PC-9 (cell line): ENCODE data around the gene ABHD4. TPM values are rescaled to one million over a fixed set of nuclear protein-coding genes. Genes with fewer than 3 reads are reported as not detected.

Source experiments
- BruUV-seq: library from RNA; stranded (reverse); fragments of 400-500 nt; replicated peaks from 2 replicates; lab custom pipeline; 2021; lab: Mats Ljungman, UMichigan
- CTCF ChIA-PET: fragments of 300-600 bp; sonication (Branson Sonifier 250); formaldehyde crosslinking; loops from one replicate; lab custom pipeline; 2022; ENCODE audit warnings: antibody characterized with exemption; lab: Charles Lee
- POLR2A ChIA-PET: fragments of 300-600 bp; sonication (Branson Sonifier 250); formaldehyde crosslinking; loops from one replicate; lab custom pipeline; 2022; ENCODE audit warnings: antibody characterized with exemption; ENCODE audit not compliant: unreplicated experiment; lab: Charles Lee
- DNase-seq, 2 experiments: peaks; one replicate each; pipeline versions ENCODE4 v3.0.0 to v3.0.0-alpha.2; 2015 to 2022; ENCODE audit warnings: mixed read lengths in 1 of 2
- H2AFZ ChIP-seq: fragments of 200-600 bp; sonication (generic); 2 replicates; pipeline ENCODE4 v1.8.1; 2017; ENCODE audit warnings: antibody characterized with exemption
- H3F3A ChIP-seq: fragments of 200-600 bp; sonication (generic); 2 replicates; pipeline ENCODE4 v1.8.1; 2017; ENCODE audit warnings: antibody characterized with exemption, mild to moderate bottlenecking, low read depth; ENCODE audit not compliant: insufficient read depth
- H3K27ac ChIP-seq: fragments of 200-600 bp; sonication (generic); 2 replicates; pipeline ENCODE4 v1.6.1; 2016; ENCODE audit warnings: mixed run types
- H3K27me3 ChIP-seq: fragments of 200-600 bp; sonication (generic); 2 replicates; pipeline ENCODE4 v1.6.1; 2016; ENCODE audit warnings: low read depth, mixed run types; ENCODE audit not compliant: insufficient read depth
- H3K36me3 ChIP-seq: fragments of 200-600 bp; sonication (generic); 2 replicates; pipeline ENCODE4 v1.6.1; 2016; ENCODE audit warnings: low read depth, mixed run types
- H3K4me1 ChIP-seq: fragments of 200-600 bp; sonication (generic); replicated peaks from 2 replicates; pipeline ENCODE4 v1.6.1; 2016; ENCODE audit warnings: mixed run types; ENCODE audit not compliant: insufficient read depth
- H3K4me2 ChIP-seq: fragments of 200-600 bp; sonication (generic); 2 replicates; pipeline ENCODE4 v1.6.1; 2017; ENCODE audit warnings: mixed run types
- H3K4me3 ChIP-seq: fragments of 200-600 bp; sonication (generic); 2 replicates; pipeline ENCODE4 v1.6.1; 2016; ENCODE audit warnings: mixed run types
- H3K79me2 ChIP-seq: fragments of 200-600 bp; sonication (generic); 2 replicates; pipeline ENCODE4 v1.6.1; 2017; ENCODE audit warnings: low read depth, mixed run types
- H3K9me2 ChIP-seq: fragments of 200-600 bp; sonication (generic); 2 replicates; pipeline ENCODE4 v1.8.1; 2017; ENCODE audit warnings: mild to moderate bottlenecking; ENCODE audit not compliant: insufficient read depth
- H3K9me3 ChIP-seq: fragments of 200-600 bp; sonication (generic); 2 replicates; pipeline ENCODE4 v1.8.1; 2016; ENCODE audit warnings: low read depth; ENCODE audit not compliant: insufficient read depth
- H4K20me1 ChIP-seq: fragments of 200-600 bp; sonication (generic); 2 replicates; pipeline ENCODE4 v1.8.1; 2017; ENCODE audit not compliant: insufficient read depth
- CTCF ChIP-seq: fragments of 200-600 bp; sonication (generic); conservative IDR thresholded peaks from 2 replicates; pipeline ENCODE4 v1.6.1; 2017; ENCODE audit warnings: mixed run types, antibody characterized with exemption, mild to moderate bottlenecking, moderate library complexity
- EZH2 ChIP-seq: fragments of 200-600 bp; sonication (generic); IDR thresholded peaks from 2 replicates; pipeline ENCODE4 v1.8.0; 2017; ENCODE audit warnings: antibody characterized with exemption, low read depth
- intact Hi-C: fragments of 100-400 bp; cut with micrococcal nuclease; formaldehyde crosslinking; loops from one replicate; pipeline ENCODE4 v1.10.0; 2022; ENCODE audit not compliant: unreplicated experiment
- total RNA-seq: library from RNA; stranded (reverse); gene quantifications from 2 replicates; pipeline ENCODE4 v1.2.3, GENCODE V29; 2021

The ABHD4 gene
- total RNA-seq, 1 experiment from 2014 or later, result 83.2 TPM

GRCh38 chr14:22597771-22598098 is 365 bp upstream of the ABHD4 start:
- H3K27me3 ChIP-seq, result no peaks in the 10 kb centered on the region
- peaks cover 39% of the 10 kb centered on the region for H3F3A ChIP-seq
- H3K4me3 ChIP-seq, result peak overlapping the region; percentile 93
- POLR2A ChIA-PET, result interaction anchor here (0.6 to 2.2 kb wide), 2 partner anchors 8 to 170 kb away, joined by 4 to 13 read pairs; partner anchors contain the start of gene DAD1
- DNase-seq, result no peak
- CTCF ChIA-PET, result no interaction called here
- TF ChIP-seq CTCF (no peak), EZH2 (no peak)
- peaks cover 21% of the 10 kb centered on the region for H3K36me3 ChIP-seq
- no peaks in the 10 kb centered on the region for H3K9me2 ChIP-seq
- peaks cover 35% of the 10 kb centered on the region for H3K79me2 ChIP-seq
- H3K27ac ChIP-seq, result peak overlapping the region; percentile 93
- H3K4me2 ChIP-seq, result peak overlapping the region; percentile 100
- peaks cover 63% of the 10 kb centered on the region for H3K4me1 ChIP-seq
- H4K20me1 ChIP-seq, result no peaks in the 10 kb centered on the region
- H3K9me3 ChIP-seq, result no peaks in the 10 kb centered on the region
- intact Hi-C loops, result no loop called here
- H2AFZ ChIP-seq, result peak overlapping the region; percentile 88
- no TSS peak for BruUV-seq

- H4K20me1 ChIP-seq, result no peaks in the 10 kb centered on the region
- POLR2A ChIA-PET, result interaction anchor here (0.6 to 2.2 kb wide), 7 partner anchors 9 to 1128 kb away, joined by 3 to 23 read pairs (median 6); partner anchors contain the start of genes DAD1 and SLC7A7
- DNase-seq, result peak; percentile 39 to 65
- H2AFZ ChIP-seq, result peak overlapping the region; percentile 88; the same call in 1 of the 2 replicates
- H3K4me1 ChIP-seq, result peaks cover 64% of the 10 kb centered on the region
- CTCF ChIA-PET, result interaction anchor here (1.1 kb wide), 1 partner anchor 9 kb away, joined by 4 read pairs; no protein-coding TSS in a partner anchor
- peaks cover 30% of the 10 kb centered on the region for H3K36me3 ChIP-seq
- TF ChIP-seq CTCF (no peak; the same call in 1 of the 2 replicates), EZH2 (no peak)
- no peaks in the 10 kb centered on the region for H3K9me3 ChIP-seq
- peak overlapping the region; percentile 93 for H3K4me3 ChIP-seq
- no peaks in the 10 kb centered on the region for H3K9me2 ChIP-seq
- peaks cover 43% of the 10 kb centered on the region for H3F3A ChIP-seq
- intact Hi-C loops, result loop anchor here (1.0 kb wide), 1 partner anchor 15 kb away; no protein-coding TSS in a partner anchor
- peaks cover 43% of the 10 kb centered on the region for H3K79me2 ChIP-seq
- no peaks in the 10 kb centered on the region for H3K27me3 ChIP-seq
- BruUV-seq, result no TSS peak
- peak overlapping the region; percentile 93 for H3K27ac ChIP-seq
- peak overlapping the region; percentile 100 for H3K4me2 ChIP-seq
Measured at GRCh38 chr14:22598896-22599244, 770 bp downstream of the ABHD4 start.

- intact Hi-C loops, result loop anchor here (1.0 kb wide), 1 partner anchor 15 kb away; no protein-coding TSS in a partner anchor
- H3K4me1 ChIP-seq, result peaks cover 63% of the 10 kb centered on the region
Measured at GRCh38 chr14:22599349-22599748, 1.2 kb downstream of the ABHD4 start.

More at GRCh38 chr14:22599349-22599748, 1.2 kb downstream of the ABHD4 start:
- TF ChIP-seq EZH2 (no peak), CTCF (no peak)
- no peak overlapping the region for H2AFZ ChIP-seq
- no peaks in the 10 kb centered on the region for H4K20me1 ChIP-seq
- ChIA-PET POLR2A (interaction anchor here (0.6 to 2.2 kb wide), 5 partner anchors 10 to 1127 kb away, joined by 3 to 13 read pairs (median 6); partner anchors contain the start of gene DAD1), CTCF (interaction anchor here (1.1 kb wide), 1 partner anchor 10 kb away, joined by 4 read pairs; no protein-coding TSS in a partner anchor)
- DNase-seq, result no peak
- peak overlapping the region; percentile 100 for H3K4me2 ChIP-seq
- H3K79me2 ChIP-seq, result peaks cover 47% of the 10 kb centered on the region
- no peaks in the 10 kb centered on the region for H3K9me2 ChIP-seq
- peaks cover 35% of the 10 kb centered on the region for H3K36me3 ChIP-seq
- H3F3A ChIP-seq, result peaks cover 43% of the 10 kb centered on the region
- TSS peak; percentile 48 for BruUV-seq
- H3K27me3 ChIP-seq, result no peaks in the 10 kb centered on the region
- no peaks in the 10 kb centered on the region for H3K9me3 ChIP-seq
- H3K4me3 ChIP-seq, result peak overlapping the region; percentile 93
- H3K27ac ChIP-seq, result peak overlapping the region; percentile 93
